Panc1 (cell line): ENCODE results near the gene EDDM13. TPM values are rescaled to one million over a fixed set of nuclear protein-coding genes. Genes with fewer than 3 reads are reported as not detected.

Source experiments
- ATAC-seq: fragments of 200-7000 bp; cut with Tn5 transposase; 2 replicates; pipeline ENCODE4 v1.9.1; 2020; ENCODE audit warnings: mild to moderate bottlenecking, moderate library complexity
- BruUV-seq: library from RNA; stranded (reverse); fragments of 400-500 nt; replicated peaks from 2 replicates; lab custom pipeline; 2021; lab: Mats Ljungman, UMichigan
- CTCF ChIA-PET: fragments of 300-600 bp; sonication (Branson Sonifier 250); formaldehyde crosslinking; loops from one replicate; lab custom pipeline; 2022; ENCODE audit warnings: antibody characterized with exemption; lab: Charles Lee
- POLR2A ChIA-PET: fragments of 300-600 bp; sonication (Branson Sonifier 250); formaldehyde crosslinking; loops from one replicate; lab custom pipeline; 2022; ENCODE audit warnings: antibody characterized with exemption; lab: Charles Lee
- DNase-seq: peaks from one replicate; pipeline ENCODE4 v3.0.0-alpha.2; 2010; ENCODE audit warnings: low read depth, low spot score
- H3K27ac ChIP-seq: 2 replicates; pipeline ENCODE4 v1.5.1; 2011; ENCODE audit warnings: mild to moderate bottlenecking, low read length, inconsistent platforms
- H3K27me3 ChIP-seq: fragments of 200-500 bp; sonication (Bioruptor generic); 2 replicates; pipeline ENCODE4 v1.6.0; 2014; ENCODE audit warnings: low read length, inconsistent platforms; ENCODE audit not compliant: control insufficient read depth, insufficient read depth
- H3K36me3 ChIP-seq: fragments of 200-500 bp; sonication (Bioruptor generic); 2 replicates; pipeline ENCODE4 v1.5.1; 2014; ENCODE audit warnings: inconsistent platforms, mild to moderate bottlenecking, low read length, moderate library complexity; ENCODE audit not compliant: control insufficient read depth, insufficient read depth
- H3K4me1 ChIP-seq: 2 replicates; pipeline ENCODE4 v1.5.1; 2011; ENCODE audit warnings: inconsistent platforms, mild to moderate bottlenecking, low read length, moderate library complexity; ENCODE audit not compliant: control insufficient read depth, insufficient read depth
- H3K4me3 ChIP-seq, 2 experiments: 2 replicates each; pipeline ENCODE4 v1.5.1; 2011 to 2012; ENCODE audit warnings: low read depth in 2 of 2, low read length in 2 of 2, mild to moderate bottlenecking in 2 of 2, inconsistent platforms in 1 of 2, moderate library complexity in 1 of 2
- H3K9me3 ChIP-seq: fragments of 200-500 bp; sonication (Bioruptor generic); 2 replicates; pipeline ENCODE4 v1.5.1; 2014; ENCODE audit warnings: low read depth, mild to moderate bottlenecking, inconsistent platforms, low read length, moderate library complexity; ENCODE audit not compliant: control insufficient read depth, insufficient read depth
- POLR2AphosphoS5 ChIP-seq: IDR thresholded peaks from 2 replicates; pipeline ENCODE4 v1.6.1; 2012; ENCODE audit warnings: mild to moderate bottlenecking, low read depth, low read length, moderate library complexity
- REST ChIP-seq, 2 experiments: IDR thresholded peaks; 2 replicates each; pipeline ENCODE4 v1.6.1; 2011 to 2012; ENCODE audit warnings: low read depth in 2 of 2, control low read depth in 1 of 2, low read length in 1 of 2, mild to moderate bottlenecking in 1 of 2, moderate library complexity in 1 of 2; ENCODE audit not compliant: insufficient read depth in 1 of 2
- SIN3A ChIP-seq: IDR thresholded peaks from 2 replicates; pipeline ENCODE4 v1.6.1; 2012; ENCODE audit warnings: low read depth, mild to moderate bottlenecking, low read length, moderate library complexity, borderline replicate concordance; ENCODE audit not compliant: insufficient read depth
- TCF7L2 ChIP-seq: IDR thresholded peaks from 2 replicates; pipeline ENCODE4 v1.6.1; 2011; ENCODE audit warnings: mild to moderate bottlenecking, low read depth, low read length, inconsistent platforms
- in situ Hi-C: cut with HindIII; loops from 2 replicates; pipeline ENCODE4 v1.10.0; 2016; ENCODE audit warnings: low sequenced_read_pairs, low pct_unique_long_range_greater_than_20kb
- intact Hi-C: fragments of 100-400 bp; cut with micrococcal nuclease; formaldehyde crosslinking; loops from one replicate; pipeline ENCODE4 v1.10.0; 2022; ENCODE audit not compliant: unreplicated experiment
- total RNA-seq: library from RNA; stranded (reverse); gene quantifications from one replicate; pipeline ENCODE4 v1.2.1, GENCODE V29; 2021; ENCODE audit not compliant: unreplicated experiment
- TF ChIP-seq, protein P1 (sequence below): fragments of 450-650 bp; IDR thresholded peaks from 2 replicates; pipeline ENCODE4 v1.5.1; 2017; ENCODE audit warnings: mild to moderate bottlenecking

The EDDM13 gene
- total RNA-seq, 1 experiment from 2014 or later = not detected

DNA sequence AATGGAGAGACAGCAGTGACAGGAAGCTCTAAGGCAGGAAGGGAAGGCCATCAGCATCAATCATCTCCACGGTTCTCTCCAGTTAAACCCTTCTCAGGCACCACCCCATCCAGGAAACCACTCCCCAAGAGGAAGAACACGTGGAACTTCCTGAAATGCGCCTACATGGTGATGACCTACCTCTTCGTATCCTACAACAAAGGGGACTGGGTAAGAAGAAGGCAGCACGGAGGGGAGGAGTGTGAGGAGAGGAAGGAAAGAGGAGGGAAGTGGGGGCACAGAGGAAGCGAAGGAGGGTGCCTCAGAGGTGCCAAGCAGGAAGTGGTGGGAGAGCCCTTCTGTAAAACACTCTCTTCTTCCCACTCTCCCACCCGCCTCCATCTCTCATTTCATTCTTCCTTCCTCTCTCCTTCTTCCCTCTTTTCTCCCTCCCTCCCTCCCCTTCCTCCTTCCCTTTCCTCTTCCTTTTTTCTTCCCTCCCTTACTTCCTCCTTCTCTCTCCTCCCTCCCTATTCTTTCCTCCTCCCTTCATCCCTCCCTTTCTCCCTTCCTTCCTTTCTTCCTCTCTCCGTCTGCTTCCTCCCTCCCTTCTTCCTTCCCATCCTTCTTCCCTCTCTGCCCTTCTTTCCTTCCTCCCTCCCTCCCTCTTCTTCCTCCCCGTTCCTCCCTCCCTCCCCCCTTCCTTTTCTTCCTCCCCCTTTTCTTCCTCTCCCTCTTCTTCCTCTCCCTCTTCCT lies 29.5 kb downstream of the EDDM13 start:
- ATAC-seq = peak; percentile 30; the same call in 1 of the 2 replicates
- no peaks in the 10 kb centered on the region for H3K9me3 ChIP-seq
- BruUV-seq = no TSS peak
- DNase-seq = no peak
- H3K27me3 ChIP-seq = no peaks in the 10 kb centered on the region
- ChIA-PET CTCF (no interaction called here), POLR2A (no interaction called here)
- in situ Hi-C loops (no loop called here), intact Hi-C loops (no loop called here)
- no peak overlapping the region for H3K27ac ChIP-seq
- no peak for TF ChIP-seq TCF7L2
- H3K36me3 ChIP-seq = peaks cover 3% of the 10 kb centered on the region; the same call in 1 of the 2 replicates
- no peak overlapping the region for H3K4me3 ChIP-seq
- no peaks in the 10 kb centered on the region for H3K4me1 ChIP-seq

DNA sequence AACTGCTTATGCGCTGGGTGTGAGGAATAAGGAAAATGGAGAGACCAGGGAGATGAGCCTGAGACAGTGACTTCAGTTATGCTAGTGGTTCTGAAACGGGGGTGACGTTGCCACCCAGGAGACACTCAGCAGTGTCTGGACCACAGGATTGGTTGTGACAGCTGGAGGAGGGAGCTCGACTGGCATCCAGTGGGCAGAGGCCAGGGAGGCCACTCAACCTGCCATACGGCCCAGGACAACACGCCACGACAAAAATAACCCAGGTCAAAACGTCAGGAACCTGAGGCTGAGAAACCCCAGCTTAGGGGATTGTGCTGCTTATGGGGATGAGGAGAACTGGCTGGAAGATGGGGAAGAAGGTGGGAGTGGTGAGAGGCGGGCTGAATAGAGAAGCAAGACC lies 31.7 kb downstream of the EDDM13 start:
- intact Hi-C loops = no loop called here
- Histone ChIP-seq H3K27ac (no peak overlapping the region), H3K36me3 (peaks cover 5% of the 10 kb centered on the region; the same call in 1 of the 2 replicates), H3K4me1 (no peaks in the 10 kb centered on the region), H3K9me3 (no peaks in the 10 kb centered on the region), H3K4me3 (no peak overlapping the region), H3K27me3 (no peaks in the 10 kb centered on the region)
- ChIA-PET POLR2A (no interaction called here), CTCF (interaction anchor here (0.5 kb wide), 1 partner anchor 228 kb away, joined by 3 read pairs; no protein-coding TSS in a partner anchor)
- BruUV-seq = no TSS peak
- ATAC-seq = no peak
- DNase-seq = no peak
- in situ Hi-C loops = no loop called here
- TF ChIP-seq TCF7L2 = no peak
- TF ChIP-seq SIN3A = no peak
- no peak for TF ChIP-seq REST (IDR thresholded peaks at IDR 0.05; ENCODE audit: insufficient read depth in 1 of 2, low read depth in 2 of 2, low read length in 1 of 2)
- no peak for TF ChIP-seq POLR2AphosphoS5
- TF ChIP-seq, protein P1, sequence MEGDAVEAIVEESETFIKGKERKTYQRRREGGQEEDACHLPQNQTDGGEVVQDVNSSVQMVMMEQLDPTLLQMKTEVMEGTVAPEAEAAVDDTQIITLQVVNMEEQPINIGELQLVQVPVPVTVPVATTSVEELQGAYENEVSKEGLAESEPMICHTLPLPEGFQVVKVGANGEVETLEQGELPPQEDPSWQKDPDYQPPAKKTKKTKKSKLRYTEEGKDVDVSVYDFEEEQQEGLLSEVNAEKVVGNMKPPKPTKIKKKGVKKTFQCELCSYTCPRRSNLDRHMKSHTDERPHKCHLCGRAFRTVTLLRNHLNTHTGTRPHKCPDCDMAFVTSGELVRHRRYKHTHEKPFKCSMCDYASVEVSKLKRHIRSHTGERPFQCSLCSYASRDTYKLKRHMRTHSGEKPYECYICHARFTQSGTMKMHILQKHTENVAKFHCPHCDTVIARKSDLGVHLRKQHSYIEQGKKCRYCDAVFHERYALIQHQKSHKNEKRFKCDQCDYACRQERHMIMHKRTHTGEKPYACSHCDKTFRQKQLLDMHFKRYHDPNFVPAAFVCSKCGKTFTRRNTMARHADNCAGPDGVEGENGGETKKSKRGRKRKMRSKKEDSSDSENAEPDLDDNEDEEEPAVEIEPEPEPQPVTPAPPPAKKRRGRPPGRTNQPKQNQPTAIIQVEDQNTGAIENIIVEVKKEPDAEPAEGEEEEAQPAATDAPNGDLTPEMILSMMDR = no peak

- in situ Hi-C loops (no loop called here), intact Hi-C loops (no loop called here)
- no peaks in the 10 kb centered on the region for H3K4me1 ChIP-seq
- ChIA-PET POLR2A (interaction anchor here (0.6 kb wide), 1 partner anchor 228 kb away, joined by 4 read pairs; no protein-coding TSS in a partner anchor), CTCF (interaction anchor here (0.6 kb wide), 1 partner anchor 13 kb away, joined by 15 read pairs; no protein-coding TSS in a partner anchor)
- no TSS peak for BruUV-seq
- no peak overlapping the region for H3K4me3 ChIP-seq
- ATAC-seq (no peak), DNase-seq (no peak)
- peaks cover 5% of the 10 kb centered on the region; the same call in 1 of the 2 replicates for H3K36me3 ChIP-seq
- no peaks in the 10 kb centered on the region for H3K27me3 ChIP-seq
- no peak overlapping the region for H3K27ac ChIP-seq
- TF ChIP-seq REST (IDR thresholded peaks at IDR 0.05; ENCODE audit: insufficient read depth in 1 of 2, low read depth in 2 of 2, low read length in 1 of 2) = no peak
- no peak for TF ChIP-seq TCF7L2
- TF ChIP-seq, protein P1 = no peak
- no peak for TF ChIP-seq POLR2AphosphoS5
- TF ChIP-seq SIN3A = no peak
- H3K9me3 ChIP-seq = no peaks in the 10 kb centered on the region
Observed at GRCh38 chr19:56306016-56306415, 33.5 kb downstream of the EDDM13 start.
